Stimulated activated CD4-positive, alpha-beta T cell treated with anti-CD3 and anti-CD28 coated beads, Interleukin-2, amount 100 ng/mL, for 48 hours (primary cell): ENCODE data around the gene CMTM7.
A peak's percentile ranks its signal among the peaks of the same experiment; 100 is the strongest.
"Not testable (repeated sequence)": the region's sequence is repeated elsewhere in the genome, so short reads cannot be mapped to it uniquely, and the experiment has no call there.

Experiments
- DNase-seq, 2 donors: peaks; one replicate each; pipeline ENCODE4 v3.0.0-alpha.2; 2020

The CMTM7 gene

GRCh38 chr3:32460817-32461496, 69.3 kb downstream of the CMTM7 start:
- not testable (repeated sequence) for DNase-seq

- DNase-seq, result not testable (repeated sequence)
Observed at GRCh38 chr3:32462191-32462986, 70.7 kb downstream of the CMTM7 start.

GRCh38 chr3:32463415-32463814, 71.8 kb downstream of the CMTM7 start:
- not testable (repeated sequence) for DNase-seq

GRCh38 chr3:32464726-32465125, 73.1 kb downstream of the CMTM7 start:
- not testable (repeated sequence) for DNase-seq

GRCh38 chr3:32466808-32467207, 75.2 kb downstream of the CMTM7 start:
- DNase-seq, result not testable (repeated sequence)

- peak; percentile 79 to 82 for DNase-seq
Observed at GRCh38 chr3:32467333-32468070, 75.8 kb downstream of the CMTM7 start.

GRCh38 chr3:32469151-32469874, 77.7 kb downstream of the CMTM7 start:
- no peak for DNase-seq

- DNase-seq, result no peak
Observed at GRCh38 chr3:32470362-32470761, 78.7 kb downstream of the CMTM7 start.

- no peak for DNase-seq
Observed at GRCh38 chr3:32471246-32471645, 79.6 kb downstream of the CMTM7 start.

- DNase-seq, result not testable (repeated sequence)
Observed at GRCh38 chr3:32472151-32472550, 80.5 kb downstream of the CMTM7 start.

- DNase-seq, result no peak
Observed at GRCh38 chr3:32474201-32474600, 82.5 kb downstream of the CMTM7 start.

GRCh38 chr3:32480604-32481003, 89.0 kb downstream of the CMTM7 start:
- DNase-seq, result no peak

GRCh38 chr3:32481791-32482631, 90.4 kb downstream of the CMTM7 start:
- DNase-seq, result no peak

GRCh38 chr3:32482693-32483092, 91.0 kb downstream of the CMTM7 start:
- DNase-seq, result no peak

- DNase-seq, result no peak
Observed at GRCh38 chr3:32483772-32484171, 92.1 kb downstream of the CMTM7 start.

- DNase-seq, result no peak
Observed at GRCh38 chr3:32484436-32484835, 92.8 kb downstream of the CMTM7 start.

GRCh38 chr3:32487781-32488473, 96.3 kb downstream of the CMTM7 start:
- no peak for DNase-seq

- no peak for DNase-seq
Observed at GRCh38 chr3:32488474-32489008, 96.9 kb downstream of the CMTM7 start.

- no peak for DNase-seq
Observed at GRCh38 chr3:32492684-32493436, 101.2 kb downstream of the CMTM7 start.
